Ishikawa (cell line): ENCODE results near the gene CGA.

Experiments
- CEBPB ChIP-seq: IDR thresholded peaks from 2 replicates; pipeline ENCODE4 v1.6.1; 2012
- CREB1 ChIP-seq: IDR thresholded peaks from 2 replicates; pipeline ENCODE4 v1.6.1; 2012; ENCODE audit warnings: low read depth
- EGR1 ChIP-seq: IDR thresholded peaks from 2 replicates; pipeline ENCODE4 v1.6.1; 2012
- EP300 ChIP-seq: IDR thresholded peaks from 2 replicates; pipeline ENCODE4 v1.6.1; 2012; ENCODE audit warnings: borderline replicate concordance
- FOXM1 ChIP-seq: IDR thresholded peaks from 2 replicates; pipeline ENCODE4 v1.6.1; 2012; ENCODE audit warnings: low read depth, borderline replicate concordance
- MAX ChIP-seq: IDR thresholded peaks from 2 replicates; pipeline ENCODE4 v1.6.1; 2012
- NFIC ChIP-seq: IDR thresholded peaks from 2 replicates; pipeline ENCODE4 v1.6.1; 2012
- RAD21 ChIP-seq: IDR thresholded peaks from 2 replicates; pipeline ENCODE4 v1.6.1; 2012; ENCODE audit warnings: low read depth
- REST ChIP-seq: IDR thresholded peaks from 2 replicates; pipeline ENCODE4 v1.6.1; 2012; ENCODE audit warnings: low read depth, mild to moderate bottlenecking
- TAF1 ChIP-seq: IDR thresholded peaks from 2 replicates; pipeline ENCODE4 v1.6.1; 2012; ENCODE audit warnings: low read depth, mild to moderate bottlenecking
- TCF12 ChIP-seq: IDR thresholded peaks from 2 replicates; pipeline ENCODE4 v1.6.1; 2012; ENCODE audit warnings: low read depth
- TEAD4 ChIP-seq: IDR thresholded peaks from 2 replicates; pipeline ENCODE4 v1.6.1; 2012
- USF1 ChIP-seq: IDR thresholded peaks from 2 replicates; pipeline ENCODE4 v1.6.1; 2012
- YY1 ChIP-seq: IDR thresholded peaks from 2 replicates; pipeline ENCODE4 v1.6.1; 2012; ENCODE audit warnings: low read depth
- ZBTB7A ChIP-seq: IDR thresholded peaks from 2 replicates; pipeline ENCODE4 v1.6.1; 2012; ENCODE audit warnings: low read depth

The CGA gene

GRCh38 chr6:87095087-87095509 lies at the start of gene CGA:
TSS of gene CGA (minus strand) at chr6:87095106. CDS start at chr6:87088200, 6,906 bp downstream.
- TF ChIP-seq EP300 (no peak), TCF12 (no peak), FOXM1 (no peak), EGR1 (no peak), MAX (no peak), CEBPB (no peak), CREB1 (no peak), RAD21 (no peak), ZBTB7A (no peak), NFIC (no peak), TAF1 (no peak), YY1 (no peak), TEAD4 (no peak), USF1 (no peak), REST (no peak)

- no peak for TF ChIP-seq CEBPB
- peak; percentile 87 for TF ChIP-seq RAD21
These were observed 44.3 kb upstream of the CGA start for GRCh38 chr6:87139236-87139635.

GRCh38 chr6:87136963-87137362 lies 42.1 kb upstream of the CGA start:
- TF ChIP-seq CREB1: no peak
- TF ChIP-seq TCF12: no peak
- TF ChIP-seq REST: no peak
- no peak for TF ChIP-seq TAF1
- TF ChIP-seq FOXM1: no peak

- no peak for TF ChIP-seq USF1
- no peak for TF ChIP-seq FOXM1
- TF ChIP-seq EP300: no peak
- TF ChIP-seq CEBPB: no peak
These were observed 32.8 kb upstream of the CGA start for GRCh38 chr6:87127737-87128136.

GRCh38 chr6:87126501-87126900 lies 31.6 kb upstream of the CGA start:
- TF ChIP-seq EGR1 (no peak), REST (no peak), ZBTB7A (no peak), EP300 (no peak), TAF1 (no peak), NFIC (no peak)

GRCh38 chr6:87124074-87124473 lies 29.2 kb upstream of the CGA start:
- TF ChIP-seq MAX (no peak), USF1 (no peak), TEAD4 (no peak), EGR1 (no peak), REST (no peak), TCF12 (no peak), EP300 (no peak), RAD21 (no peak), TAF1 (no peak), FOXM1 (no peak)
